GM18867 (cell line): ENCODE data around the gene TTC12.
"Not testable (repeated sequence)": the region's sequence is repeated elsewhere in the genome, so short reads cannot be mapped to it uniquely, and the experiment has no call there.

Experiments
- ATAC-seq: cut with Tn5 transposase; IDR thresholded peaks from one replicate; pipeline ENCODE4 v1.9.1; 2021; ENCODE audit warnings: mild to moderate bottlenecking, moderate library complexity; ENCODE audit not compliant: unreplicated experiment

The TTC12 gene

DNA sequence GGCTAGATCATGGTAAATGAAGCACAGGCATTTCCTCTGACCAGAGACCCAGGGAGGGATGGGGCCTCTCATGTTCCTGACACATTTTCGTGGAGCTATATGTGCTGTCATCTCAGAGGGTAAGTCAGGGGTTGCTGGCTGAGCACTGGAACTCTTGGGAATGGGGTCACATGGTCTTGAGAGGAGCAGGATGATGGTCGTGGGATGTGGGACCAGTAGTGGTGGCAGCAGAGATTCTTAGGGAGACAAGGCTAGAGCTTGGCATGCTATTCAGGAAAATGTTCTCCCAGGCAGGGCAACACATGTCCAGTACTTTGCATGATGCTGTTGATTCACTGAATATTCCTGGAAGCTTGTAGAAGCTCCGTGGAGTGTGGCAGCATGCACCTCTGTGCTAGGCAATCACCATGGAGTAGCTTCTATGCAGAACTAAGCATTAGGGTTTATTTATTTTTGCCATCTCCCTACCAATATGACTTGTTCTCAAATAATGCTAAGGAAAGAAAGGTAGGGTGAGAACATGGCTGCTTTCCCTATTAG lies 31.4 kb upstream of the TTC12 start:
- ATAC-seq: no peak

- no peak for ATAC-seq
These were observed 30.5 kb upstream of the TTC12 start for GRCh38 chr11:113283881-113284280.

DNA sequence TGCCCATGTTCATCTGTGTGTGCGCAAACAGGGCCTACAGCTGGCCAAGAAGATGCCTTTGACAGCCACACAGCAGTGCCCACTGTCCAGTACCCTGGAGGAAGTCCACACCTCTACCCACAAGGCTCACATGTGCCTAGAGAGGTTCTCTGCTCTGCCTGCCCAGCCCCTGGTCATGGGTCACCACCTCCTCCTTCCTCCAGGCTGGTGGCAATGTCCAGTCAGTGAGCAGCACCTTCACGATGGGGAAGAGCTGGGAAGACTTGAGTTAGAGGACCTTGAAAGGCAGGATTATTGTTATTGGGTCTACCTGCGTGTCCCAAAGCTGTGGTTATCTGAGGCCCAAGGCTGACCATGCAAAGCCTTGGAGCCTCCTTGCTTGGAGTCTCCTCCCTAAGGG lies 28.4 kb upstream of the TTC12 start:
- no peak for ATAC-seq

DNA sequence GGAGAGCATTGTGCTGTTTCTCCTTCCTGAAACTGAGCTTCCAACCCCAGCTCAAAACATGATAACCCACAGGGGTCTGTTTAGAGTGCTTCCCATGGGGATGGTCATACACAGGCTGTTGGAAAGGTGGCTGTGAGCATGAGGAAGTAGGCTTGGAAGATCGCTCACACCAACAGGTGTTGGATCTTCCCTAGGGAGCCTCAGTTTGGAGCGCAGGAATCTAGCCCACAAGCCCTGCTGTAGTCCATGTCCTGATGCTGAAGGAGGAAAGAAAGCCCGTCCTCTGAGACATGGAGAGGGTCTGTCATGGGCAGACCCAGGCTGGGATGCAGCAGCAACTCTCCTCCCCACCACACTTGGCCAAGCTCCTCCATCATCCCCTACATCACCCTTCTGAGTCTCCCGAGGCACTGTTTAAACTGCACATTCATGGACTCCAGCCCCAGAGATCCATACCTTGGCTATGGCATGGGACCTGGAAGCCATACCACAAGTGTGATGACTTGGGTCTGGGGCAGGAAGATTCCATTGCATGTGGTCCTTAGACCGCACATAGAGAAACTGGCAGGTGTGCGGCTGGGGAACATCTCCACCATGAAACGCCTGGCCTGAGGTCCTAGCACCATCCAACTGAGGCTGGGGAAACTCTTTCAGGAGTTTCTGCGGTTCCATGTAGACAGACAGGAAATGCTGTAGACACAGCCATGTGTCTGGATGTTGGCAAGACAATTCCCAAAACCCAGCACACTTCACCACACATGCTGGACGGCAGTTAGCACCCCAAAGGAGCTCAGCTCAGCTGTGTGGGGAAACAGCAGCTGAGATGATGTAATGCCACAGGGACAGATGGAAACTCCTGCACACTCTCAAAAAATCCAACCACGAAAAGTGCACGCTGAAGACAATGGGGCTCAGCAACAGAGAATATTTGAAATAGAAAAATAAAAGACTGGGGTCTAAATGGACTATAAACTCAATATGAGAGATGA lies 27.6 kb upstream of the TTC12 start:
- no peak for ATAC-seq

- ATAC-seq: no peak
These were observed 26.6 kb upstream of the TTC12 start for GRCh38 chr11:113287801-113288200.

DNA sequence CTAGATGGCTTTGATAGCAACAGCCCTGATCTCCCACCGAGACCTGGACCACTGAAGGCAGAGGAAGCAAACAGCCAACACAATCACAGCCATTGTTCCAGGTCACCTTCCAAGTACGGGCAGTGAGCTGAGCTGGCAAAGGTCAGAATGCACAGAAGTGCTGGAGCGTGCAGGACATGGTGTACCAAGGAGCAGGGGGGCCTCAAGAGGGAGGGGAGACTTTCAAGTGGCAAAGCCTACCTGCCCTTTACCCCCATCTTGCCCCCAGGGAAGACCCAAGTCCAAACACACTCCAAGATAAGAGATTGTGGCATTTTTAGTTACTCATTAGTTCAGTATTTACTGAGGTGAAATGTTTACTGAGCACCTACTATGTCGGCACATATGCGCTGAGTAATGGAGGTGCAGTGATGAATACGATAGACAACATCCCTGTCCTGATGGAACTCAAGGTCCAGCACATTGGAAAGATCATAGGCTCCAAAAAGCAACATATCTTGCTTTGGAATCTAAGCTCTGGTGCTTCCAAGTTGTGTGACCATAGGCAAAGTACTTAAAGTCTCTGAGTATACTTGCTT lies 26.0 kb upstream of the TTC12 start:
- ATAC-seq: no peak

- ATAC-seq: peak; percentile 91
These were observed 24.8 kb upstream of the TTC12 start for GRCh38 chr11:113289431-113290187.

- no peak for ATAC-seq
These were observed 20.4 kb upstream of the TTC12 start for GRCh38 chr11:113293936-113294335.

- ATAC-seq: no peak
These were observed 18.4 kb upstream of the TTC12 start for GRCh38 chr11:113295993-113296392.

GRCh38 chr11:113296447-113297205 lies 17.8 kb upstream of the TTC12 start:
- no peak for ATAC-seq

- not testable (repeated sequence) for ATAC-seq
These were observed 15.9 kb upstream of the TTC12 start for GRCh38 chr11:113298496-113298895.

DNA sequence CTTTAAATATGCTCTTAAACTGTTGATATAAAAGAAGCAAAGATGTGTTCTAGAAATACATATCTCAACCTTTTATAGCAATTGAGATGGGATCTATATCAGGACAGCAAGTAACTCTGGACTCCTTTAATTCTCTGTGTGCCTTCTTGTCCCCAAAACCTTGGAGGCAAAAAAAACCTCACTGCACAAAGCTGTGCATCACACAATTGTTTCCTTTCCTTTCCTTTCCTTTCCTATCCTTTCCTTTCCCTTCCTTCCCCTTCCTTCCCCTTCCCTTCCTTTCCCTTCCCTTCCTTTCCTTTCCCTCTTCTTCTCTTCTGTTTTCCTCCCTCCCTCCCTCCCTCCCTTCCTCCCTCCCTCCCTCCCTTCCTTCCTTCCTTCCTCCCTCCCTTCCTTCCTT lies 9.5 kb upstream of the TTC12 start:
- no peak for ATAC-seq

DNA sequence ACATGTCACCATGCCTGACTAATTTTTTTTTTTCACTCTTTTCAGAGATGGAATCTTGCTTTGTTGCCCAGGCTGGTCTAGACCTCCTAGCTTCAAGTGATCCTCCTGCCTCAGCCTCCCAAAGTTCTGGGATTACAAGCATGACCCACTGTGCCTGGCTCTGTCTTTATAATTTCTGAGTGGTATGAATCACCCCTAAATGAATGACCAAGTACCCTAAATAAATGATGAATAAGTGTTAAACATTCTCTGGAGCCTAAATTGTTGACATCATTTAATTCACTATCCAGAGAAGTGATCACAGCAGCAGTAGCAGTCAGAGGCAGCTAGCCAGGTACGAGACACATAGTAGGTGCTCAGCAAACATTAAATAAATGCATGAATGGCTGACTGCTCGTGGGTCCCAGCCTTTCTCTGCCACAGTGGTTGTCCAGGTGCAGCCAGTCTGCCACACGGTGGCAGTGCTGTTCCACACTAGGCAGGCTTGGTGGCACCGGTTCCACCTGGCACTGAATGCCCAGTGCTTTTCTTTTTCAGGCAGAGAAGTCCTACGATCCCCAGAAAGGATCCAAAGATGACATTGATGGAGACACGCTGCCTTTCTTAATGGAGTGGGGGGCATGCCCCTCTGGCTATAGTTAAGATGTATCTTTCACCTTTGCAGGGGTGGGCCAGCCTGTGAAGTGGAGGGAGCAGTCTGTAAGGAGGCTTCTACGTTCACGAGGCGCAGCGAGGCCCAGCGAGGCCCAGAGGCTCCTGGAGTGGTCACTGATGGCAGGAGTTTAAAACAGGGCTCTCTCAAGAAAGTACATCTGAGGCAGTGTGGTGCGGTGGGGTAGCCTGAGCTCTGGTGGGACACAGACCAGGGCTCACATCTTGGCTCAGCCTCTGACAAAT lies 8.7 kb upstream of the TTC12 start:
- ATAC-seq: peak; percentile 86

DNA sequence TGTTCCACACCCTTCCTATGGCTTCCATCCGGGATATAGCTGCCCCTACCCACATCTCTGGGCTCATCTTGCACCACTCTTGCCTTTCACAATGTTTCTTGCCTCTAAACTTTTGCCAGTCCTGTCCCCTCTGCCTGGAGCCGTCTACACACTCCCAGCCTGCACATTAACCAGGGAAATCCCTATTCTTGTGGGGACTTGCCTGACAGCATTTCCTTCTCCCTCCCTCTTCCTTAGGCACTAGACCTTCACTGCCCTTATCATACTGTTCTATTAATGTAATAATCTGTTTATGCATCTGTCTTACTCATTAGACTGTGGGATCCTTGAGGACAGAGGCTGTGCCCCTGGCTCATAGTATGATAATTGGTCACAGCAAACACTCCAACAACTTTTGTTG lies 5.8 kb upstream of the TTC12 start:
- ATAC-seq: no peak

- no peak for ATAC-seq
These were observed 2.8 kb upstream of the TTC12 start for GRCh38 chr11:113311536-113311935.

DNA sequence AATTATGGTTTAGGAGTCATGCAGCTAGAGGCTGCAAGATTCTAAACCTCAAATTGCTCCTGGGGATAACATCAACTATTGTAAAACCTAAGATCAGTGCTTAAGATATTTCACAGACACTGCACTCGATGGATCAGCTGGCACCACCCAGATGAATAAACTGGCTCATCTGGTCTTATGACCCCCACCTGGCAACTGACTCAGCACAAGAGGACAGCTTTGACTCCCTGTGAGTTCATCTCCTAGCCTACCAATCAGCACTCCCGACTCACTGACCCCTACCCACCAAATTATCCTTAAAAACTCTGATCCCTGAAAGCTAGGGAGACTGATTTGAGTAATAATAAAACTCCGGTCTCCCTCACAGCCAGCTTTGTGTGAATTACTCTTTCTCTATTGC lies 782 bp upstream of the TTC12 start:
- ATAC-seq: no peak

DNA sequence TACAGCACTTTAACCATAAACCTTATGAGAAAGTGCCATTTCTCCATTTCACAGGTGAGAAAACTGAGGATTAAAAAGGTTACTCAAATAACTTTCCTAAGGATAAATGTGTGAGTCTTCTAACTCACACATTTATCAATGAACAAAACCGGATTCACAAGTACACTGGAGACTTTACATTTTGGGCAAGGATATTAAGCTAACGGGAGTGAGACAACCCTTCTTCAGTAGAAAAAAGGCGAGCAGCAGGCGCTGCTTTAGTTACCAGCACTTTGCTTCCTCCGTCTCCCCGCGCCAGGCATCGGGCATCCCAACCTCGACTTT lies 356 bp upstream of the TTC12 start:
- no peak for ATAC-seq

DNA sequence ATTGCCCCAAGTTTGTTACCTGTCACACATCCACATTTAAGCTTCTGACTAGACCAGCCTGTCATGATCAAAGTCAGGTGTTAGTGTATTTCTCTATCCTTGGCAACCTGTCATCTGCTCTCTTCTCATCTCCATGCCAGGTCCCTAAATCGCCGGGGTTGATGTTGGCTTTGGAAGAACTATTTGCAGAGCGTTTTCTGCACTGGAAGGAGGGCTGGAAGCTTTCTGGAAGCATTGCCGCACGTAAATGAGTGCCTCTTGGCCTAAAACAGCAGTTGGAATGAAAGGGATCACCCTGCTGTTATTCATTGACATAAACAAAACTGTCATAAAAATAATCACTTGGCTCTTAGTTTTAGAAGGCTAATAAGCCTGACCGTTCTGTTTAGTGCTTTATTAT lies 1.4 kb downstream of the TTC12 start:
- no peak for ATAC-seq

- no peak for ATAC-seq
These were observed 1.9 kb downstream of the TTC12 start for GRCh38 chr11:113316256-113316655.

DNA sequence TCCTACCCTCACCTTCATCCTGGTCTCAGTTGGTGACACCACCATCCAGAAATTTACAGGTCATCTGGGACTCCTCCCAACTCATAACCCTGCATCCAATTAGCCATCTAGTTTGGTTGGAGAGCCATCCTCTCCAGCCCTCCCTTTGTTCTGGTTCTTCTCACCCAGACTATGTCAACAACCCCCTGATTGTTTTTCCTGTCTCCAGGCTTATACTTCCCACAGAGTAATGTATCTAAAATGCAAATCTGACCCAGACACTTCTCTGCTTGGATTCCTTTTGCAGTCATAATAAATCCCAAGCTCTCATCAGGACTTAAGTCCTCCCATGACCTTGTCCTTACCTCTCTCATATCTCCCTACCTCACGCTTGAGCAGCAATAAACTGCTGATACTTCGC lies 3.0 kb downstream of the TTC12 start:
- no peak for ATAC-seq
